HEK293T (cell line): ENCODE measurements around the gene RC3H2.

Source experiments
- CTCF ChIA-PET: fragments of 350-600 bp; formaldehyde crosslinking; extraction: SDS; loops from one replicate; lab custom pipeline; 2021; ENCODE audit warnings: antibody characterized with exemption, inconsistent platforms; lab: Yijun Ruan, JAX
- POLR2A ChIA-PET: fragments of 350-600 bp; formaldehyde crosslinking; extraction: SDS; loops from one replicate; lab custom pipeline; 2020; ENCODE audit warnings: antibody characterized with exemption, inconsistent platforms; lab: Yijun Ruan, JAX
- DNase-seq: peaks from one replicate; pipeline ENCODE4 v3.0.0; 2012; ENCODE audit warnings: mixed read lengths; ENCODE audit errors: extremely low spot score
- ARNT ChIP-seq: fragments of 450-650 bp; IDR thresholded peaks from 2 replicates; pipeline ENCODE4 v1.6.1; 2017; ENCODE audit warnings: mild to moderate bottlenecking
- BHLHE40 ChIP-seq: fragments of 450-650 bp; IDR thresholded peaks from 2 replicates; pipeline ENCODE4 v1.6.1; 2016; ENCODE audit warnings: mild to moderate bottlenecking, moderate library complexity, borderline replicate concordance
- CTBP1 ChIP-seq: fragments of 450-650 bp; IDR thresholded peaks from 2 replicates; pipeline ENCODE4 v1.6.1; 2016; ENCODE audit warnings: borderline replicate concordance
- ELF4 ChIP-seq: fragments of 450-650 bp; IDR thresholded peaks from 2 replicates; pipeline ENCODE4 v1.6.1; 2017; ENCODE audit warnings: antibody characterized with exemption
- FOXA1 ChIP-seq: fragments of 450-650 bp; IDR thresholded peaks from 2 replicates; pipeline ENCODE4 v1.6.1; 2016; ENCODE audit warnings: mild to moderate bottlenecking
- FOXK2 ChIP-seq: fragments of 450-650 bp; IDR thresholded peaks from 2 replicates; pipeline ENCODE4 v1.6.1; 2016; ENCODE audit warnings: mild to moderate bottlenecking
- FOXM1 ChIP-seq: fragments of 450-650 bp; IDR thresholded peaks from 2 replicates; pipeline ENCODE4 v1.6.1; 2017; ENCODE audit warnings: mild to moderate bottlenecking, borderline replicate concordance
- HDGF ChIP-seq: fragments of 450-650 bp; IDR thresholded peaks from 2 replicates; pipeline ENCODE4 v1.6.1; 2017; ENCODE audit warnings: antibody characterized with exemption, borderline replicate concordance
- L3MBTL2 ChIP-seq: fragments of 450-650 bp; conservative IDR thresholded peaks from 2 replicates; pipeline ENCODE4 v1.6.1; 2016; ENCODE audit warnings: mild to moderate bottlenecking
- LEF1 ChIP-seq: fragments of 450-650 bp; IDR thresholded peaks from 2 replicates; pipeline ENCODE4 v1.6.1; 2017; ENCODE audit warnings: mild to moderate bottlenecking, borderline replicate concordance
- NFRKB ChIP-seq: fragments of 450-650 bp; IDR thresholded peaks from 2 replicates; pipeline ENCODE4 v1.6.1; 2016; ENCODE audit warnings: mild to moderate bottlenecking, moderate library complexity
- PKNOX1 ChIP-seq: fragments of 450-650 bp; IDR thresholded peaks from 2 replicates; pipeline ENCODE4 v1.6.1; 2016
- SP1 ChIP-seq: fragments of 450-650 bp; IDR thresholded peaks from 2 replicates; pipeline ENCODE4 v1.6.1; 2017
- SUZ12 ChIP-seq: fragments of 450-650 bp; IDR thresholded peaks from 2 replicates; pipeline ENCODE4 v1.6.1; 2016; ENCODE audit warnings: mild to moderate bottlenecking
- TARDBP ChIP-seq: fragments of 450-650 bp; IDR thresholded peaks from 2 replicates; pipeline ENCODE4 v1.6.1; 2016
- ZNF384 ChIP-seq: fragments of 450-650 bp; IDR thresholded peaks from 2 replicates; pipeline ENCODE4 v1.6.1; 2016

Gene RC3H2

GRCh38 chr9:122821278-122821943 is 83.7 kb downstream of the RC3H2 start:
- ChIA-PET POLR2A (no interaction called here), CTCF (no interaction called here)
- no peak for DNase-seq
- TF ChIP-seq NFRKB (no peak), SUZ12 (no peak), BHLHE40 (no peak), HDGF (no peak), L3MBTL2 (no peak), ZNF384 (no peak), CTBP1 (no peak), ARNT (no peak), FOXM1 (no peak), PKNOX1 (no peak), ELF4 (no peak), SP1 (no peak), FOXK2 (no peak), TARDBP (no peak), LEF1 (no peak), FOXA1 (no peak)

- DNase-seq: no peak
- CTCF ChIA-PET: no interaction called here
- TF ChIP-seq FOXA1 (no peak), BHLHE40 (no peak)
- POLR2A ChIA-PET: interaction anchor here (1.4 kb wide), 1 partner anchor 8 kb away, joined by 5 read pairs; the partner anchor contains the start of gene PDCL
Measured at GRCh38 chr9:122820490-122820845, 84.7 kb downstream of the RC3H2 start.

DNA sequence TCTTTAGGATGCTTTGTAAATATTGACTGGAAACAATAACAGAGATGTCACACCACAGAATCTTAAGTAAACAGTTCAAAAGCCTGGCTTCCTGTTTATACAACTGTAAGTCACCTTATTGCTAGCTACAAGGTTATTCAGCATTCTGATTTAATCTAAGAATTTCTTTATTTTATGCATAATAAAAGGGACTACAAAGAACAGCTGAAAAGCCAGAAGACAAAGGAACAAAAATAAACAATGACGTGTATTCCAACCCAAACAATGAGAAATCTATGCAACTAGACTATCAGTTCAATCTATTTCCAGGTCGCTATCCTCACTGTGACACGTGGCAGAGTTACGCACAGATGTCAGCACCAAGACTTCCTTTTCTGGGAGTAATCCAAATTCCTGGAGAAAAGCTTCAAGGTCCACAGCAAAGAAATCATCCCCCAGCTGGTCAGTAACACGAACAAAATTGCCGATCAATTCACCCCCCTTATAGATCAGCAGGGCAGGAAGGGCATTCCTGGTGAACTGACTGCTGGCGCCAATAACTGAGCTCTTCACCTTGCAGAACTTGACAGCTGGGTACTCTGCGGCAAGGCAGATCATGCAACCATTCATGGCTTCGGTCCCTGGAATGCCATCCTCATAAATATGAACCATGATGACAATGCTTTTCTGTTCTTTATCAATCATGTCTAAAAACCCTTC is 85.2 kb downstream of the RC3H2 start:
- CTCF ChIA-PET: no interaction called here
- DNase-seq: no peak
- TF ChIP-seq FOXA1 (no peak), ELF4 (no peak), FOXK2 (no peak), PKNOX1 (no peak)
- POLR2A ChIA-PET: interaction anchor here (1.4 kb wide), 1 partner anchor 8 kb away, joined by 5 read pairs; the partner anchor contains the start of gene PDCL

DNA sequence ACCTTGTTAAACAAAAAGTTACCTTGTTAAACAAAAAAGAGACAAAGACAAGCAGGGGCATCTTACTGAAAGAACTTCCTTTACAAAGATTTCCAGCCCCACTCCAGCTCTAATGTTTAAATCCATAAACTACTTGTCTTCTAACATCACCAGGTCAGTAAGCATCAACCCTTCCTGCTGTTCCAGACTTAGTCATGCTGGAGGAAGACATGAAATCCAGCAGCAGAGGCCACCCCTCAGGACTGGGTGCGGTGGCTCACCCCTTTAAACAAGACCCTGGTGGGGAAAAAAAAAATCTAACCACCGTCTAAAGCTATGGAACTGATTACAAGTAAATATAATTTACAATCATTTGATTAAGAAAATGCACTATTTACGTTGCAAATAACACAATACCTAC is 85.8 kb downstream of the RC3H2 start:
- ChIA-PET POLR2A (interaction anchor here (1.4 kb wide), 1 partner anchor 9 kb away, joined by 5 read pairs; the partner anchor contains the start of gene PDCL), CTCF (no interaction called here)
- DNase-seq: no peak

GRCh38 chr9:122816163-122816867 is 88.8 kb downstream of the RC3H2 start:
- no peak for TF ChIP-seq L3MBTL2
- no peak for TF ChIP-seq SP1
- TF ChIP-seq FOXK2: no peak
- no peak for TF ChIP-seq FOXM1
- no peak for TF ChIP-seq BHLHE40
- TF ChIP-seq CTBP1: no peak
- no peak for TF ChIP-seq ARNT
- no peak for TF ChIP-seq PKNOX1
- no peak for TF ChIP-seq ELF4
- TF ChIP-seq ZNF384: no peak
- CTCF ChIA-PET: no interaction called here
- POLR2A ChIA-PET: interaction anchor here (2.2 kb wide), 1 partner anchor 12 kb away, joined by 6 read pairs; the partner anchor contains the start of gene PDCL
- DNase-seq: no peak

More for the DNA sequence above, 85.8 kb downstream of the RC3H2 start:
- TF ChIP-seq FOXM1: no peak

DNA sequence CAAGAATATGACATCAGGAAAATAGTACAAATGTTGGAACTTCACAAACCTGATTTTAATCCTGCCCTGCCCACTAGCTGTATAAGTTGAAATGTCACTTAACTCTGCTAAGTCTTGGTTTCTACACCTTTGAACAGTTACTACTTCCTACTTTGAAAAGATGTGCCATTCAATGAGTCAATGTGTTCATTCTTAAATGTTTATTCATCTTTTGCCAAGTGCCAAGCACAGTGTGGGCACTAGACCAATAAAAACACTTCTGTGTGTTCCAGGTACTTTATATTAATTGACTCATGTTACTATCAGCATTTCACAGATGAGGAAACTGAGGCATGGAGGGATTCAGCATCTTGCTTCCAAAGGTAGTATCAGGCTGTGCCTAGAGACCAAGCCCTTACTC is 89.6 kb downstream of the RC3H2 start:
- POLR2A ChIA-PET: no interaction called here
- TF ChIP-seq SUZ12 (no peak), TARDBP (no peak), HDGF (no peak), BHLHE40 (no peak), FOXA1 (no peak), L3MBTL2 (no peak), FOXM1 (no peak), LEF1 (no peak), PKNOX1 (no peak), ARNT (no peak), NFRKB (no peak), SP1 (no peak)
- CTCF ChIA-PET: no interaction called here
- DNase-seq: no peak
